AG04450 (cell line): ENCODE results near the gene HBEGF. TPM values are rescaled to one million over a fixed set of nuclear protein-coding genes. Genes with fewer than 3 reads are reported as not detected.

Experiments
- CTCF ChIA-PET: fragments of 300-600, 350-600 bp; formaldehyde crosslinking; extraction: SDS; loops from one replicate; lab custom pipeline; 2022; ENCODE audit warnings: antibody characterized with exemption, inconsistent platforms; lab: Charles Lee
- POLR2A ChIA-PET: fragments of 350-600 bp; formaldehyde crosslinking; extraction: SDS; loops from one replicate; lab custom pipeline; 2021; ENCODE audit warnings: antibody characterized with exemption, inconsistent platforms; lab: Yijun Ruan, JAX
- DNase-seq: peaks from one replicate; pipeline ENCODE4 v3.0.0-alpha.2; 2011; ENCODE audit warnings: low read depth, low spot score
- H3K27ac ChIP-seq: one replicate; pipeline ENCODE4 v1.5.1; 2012; ENCODE audit warnings: low read depth, low read length, control low read depth
- H3K27me3 ChIP-seq: one replicate; pipeline ENCODE4 v1.6.0; 2012; ENCODE audit warnings: low read length; ENCODE audit not compliant: control insufficient read depth, insufficient read depth
- H3K4me3 ChIP-seq: 2 replicates; pipeline ENCODE4 v1.5.1; 2011; ENCODE audit warnings: mild to moderate bottlenecking, low read depth, low read length, control low read depth
- H3K9me3 ChIP-seq: 2 replicates; pipeline ENCODE4 v1.5.1; 2012; ENCODE audit warnings: low read length; ENCODE audit not compliant: control insufficient read depth, insufficient read depth
- polyA plus RNA-seq: library from polyadenylated mRNA; depleted of rRNA; stranded (reverse); fragments of >200 nt; gene quantifications from 2 replicates; pipeline ENCODE4 v1.2.3, GENCODE V29; 2011
- TF ChIP-seq, protein P1 (sequence below): IDR thresholded peaks from 2 replicates; pipeline ENCODE4 v1.5.1; 2011; ENCODE audit warnings: low read depth, low read length, control low read depth, inconsistent platforms

Gene HBEGF
- polyA plus RNA-seq, 1 experiment = 7.0 TPM

DNA sequence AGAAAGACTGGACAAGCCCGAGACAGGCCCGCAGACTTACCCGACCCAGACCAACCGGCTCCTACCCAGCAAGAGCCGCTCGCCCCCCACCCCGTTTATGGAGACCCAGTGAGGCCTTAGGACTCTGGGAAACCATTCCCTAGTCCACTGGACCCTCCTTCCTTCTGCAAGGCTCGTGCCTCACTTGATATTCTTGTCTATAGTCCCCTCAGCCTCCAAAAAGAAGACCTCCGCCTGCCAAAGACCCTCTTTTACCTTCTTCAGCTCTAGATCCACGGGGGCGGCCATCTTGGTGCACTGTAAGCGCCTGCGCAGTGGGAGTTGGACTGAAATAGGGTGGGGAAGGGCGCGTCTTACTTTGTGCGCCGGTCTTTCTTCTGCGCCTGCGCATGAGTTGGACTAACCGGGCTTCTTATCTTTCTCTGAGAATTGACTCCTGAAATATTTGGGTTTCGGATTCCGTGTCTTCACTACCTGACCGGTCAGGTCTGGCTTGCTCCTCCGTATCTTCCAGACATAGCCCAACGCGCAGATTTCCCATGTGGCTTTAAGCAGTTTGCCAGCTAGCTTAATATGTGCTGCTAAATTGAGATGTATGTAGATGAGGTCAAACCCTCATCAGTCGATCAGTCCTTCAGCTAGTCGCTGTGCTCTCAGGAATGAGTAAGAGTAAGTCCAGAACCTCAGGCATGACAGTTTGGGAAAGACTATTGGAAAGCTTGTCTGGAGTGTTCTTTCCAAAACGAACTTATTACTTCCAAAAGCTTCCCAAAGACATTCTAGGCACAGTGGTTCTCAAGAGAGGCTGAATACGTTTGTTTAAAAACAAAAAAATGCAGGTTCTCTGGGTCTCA lies 43.4 kb downstream of the HBEGF start, which contains the start of gene PFDN1:
TSS of gene PFDN1 (minus strand) at position 316 of the 854 bp plus-strand sequence. CDS start at position 288, 28 bp downstream.
- TF ChIP-seq, protein P1, sequence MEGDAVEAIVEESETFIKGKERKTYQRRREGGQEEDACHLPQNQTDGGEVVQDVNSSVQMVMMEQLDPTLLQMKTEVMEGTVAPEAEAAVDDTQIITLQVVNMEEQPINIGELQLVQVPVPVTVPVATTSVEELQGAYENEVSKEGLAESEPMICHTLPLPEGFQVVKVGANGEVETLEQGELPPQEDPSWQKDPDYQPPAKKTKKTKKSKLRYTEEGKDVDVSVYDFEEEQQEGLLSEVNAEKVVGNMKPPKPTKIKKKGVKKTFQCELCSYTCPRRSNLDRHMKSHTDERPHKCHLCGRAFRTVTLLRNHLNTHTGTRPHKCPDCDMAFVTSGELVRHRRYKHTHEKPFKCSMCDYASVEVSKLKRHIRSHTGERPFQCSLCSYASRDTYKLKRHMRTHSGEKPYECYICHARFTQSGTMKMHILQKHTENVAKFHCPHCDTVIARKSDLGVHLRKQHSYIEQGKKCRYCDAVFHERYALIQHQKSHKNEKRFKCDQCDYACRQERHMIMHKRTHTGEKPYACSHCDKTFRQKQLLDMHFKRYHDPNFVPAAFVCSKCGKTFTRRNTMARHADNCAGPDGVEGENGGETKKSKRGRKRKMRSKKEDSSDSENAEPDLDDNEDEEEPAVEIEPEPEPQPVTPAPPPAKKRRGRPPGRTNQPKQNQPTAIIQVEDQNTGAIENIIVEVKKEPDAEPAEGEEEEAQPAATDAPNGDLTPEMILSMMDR = no peak
- ChIA-PET CTCF (interaction anchor here (1.2 to 1.6 kb wide), 4 partner anchors 9 to 59 kb away, joined by 4 to 8 read pairs (median 6); partner anchors contain the start of gene HBEGF), POLR2A (interaction anchor here (0.5 to 1.6 kb wide), 7 partner anchors 9 to 618 kb away, joined by 3 to 12 read pairs (median 4); partner anchors contain the start of gene HBEGF)
- Histone ChIP-seq H3K4me3 (peak within 1 kb of the TSS; percentile 98), H3K27ac (peak within 1 kb of the TSS; percentile 57), H3K9me3 (no peaks in the 10 kb centered on the region), H3K27me3 (no peaks in the 10 kb centered on the region)
- DNase-seq = peak; percentile 90

DNA sequence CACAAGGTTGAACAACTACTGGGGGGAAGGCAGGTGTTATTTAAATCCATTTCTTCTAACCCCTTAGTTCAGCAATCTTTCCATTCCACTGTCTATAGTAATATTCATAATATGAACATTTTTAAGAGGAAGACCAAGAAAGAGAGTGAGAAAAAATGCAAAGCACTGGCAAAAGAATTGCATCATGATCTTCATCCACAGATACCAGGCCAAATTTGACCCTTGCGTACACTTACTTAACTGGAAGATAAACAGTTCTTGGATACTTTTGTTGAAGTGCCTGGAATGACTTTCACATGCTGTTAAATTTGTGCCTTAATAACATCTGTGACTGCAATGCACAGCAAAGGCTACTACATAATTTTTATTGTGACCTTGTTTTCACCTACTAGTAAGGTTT lies 45.3 kb downstream of the HBEGF start:
- ChIA-PET POLR2A (no interaction called here), CTCF (no interaction called here)
- no peak for DNase-seq
- no peak overlapping the region for H3K27ac ChIP-seq
- H3K27me3 ChIP-seq = no peaks in the 10 kb centered on the region
- H3K4me3 ChIP-seq = peak overlapping the region; percentile 5; the same call in 1 of the 2 replicates
- TF ChIP-seq, protein P1 = no peak
- H3K9me3 ChIP-seq = no peaks in the 10 kb centered on the region

DNA sequence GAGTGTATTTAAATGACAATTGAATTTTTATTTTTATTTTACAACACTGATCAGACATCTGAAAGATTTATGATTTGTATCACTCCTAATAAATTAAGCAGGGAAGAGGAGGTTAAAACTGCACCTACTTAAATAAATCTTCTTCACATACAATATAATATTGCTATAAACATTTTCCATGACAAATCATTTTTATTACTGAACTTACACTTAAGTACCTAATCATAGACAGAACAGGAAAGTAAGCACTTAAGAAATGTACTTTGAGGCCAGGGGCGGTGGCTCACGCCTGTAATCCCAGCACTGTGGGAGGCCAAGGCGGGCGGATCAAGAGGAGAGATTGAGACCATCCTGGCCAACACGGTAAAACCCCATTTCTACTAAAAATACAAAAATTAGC lies 47.3 kb downstream of the HBEGF start:
- ChIA-PET CTCF (interaction anchor here (1.9 kb wide), 1 partner anchor 55 kb away, joined by 5 read pairs; no protein-coding TSS in a partner anchor), POLR2A (no interaction called here)
- DNase-seq = no peak
- no peak overlapping the region for H3K4me3 ChIP-seq
- no peaks in the 10 kb centered on the region for H3K9me3 ChIP-seq
- no peak overlapping the region for H3K27ac ChIP-seq
- TF ChIP-seq, protein P1 = no peak
- H3K27me3 ChIP-seq = no peaks in the 10 kb centered on the region

DNA sequence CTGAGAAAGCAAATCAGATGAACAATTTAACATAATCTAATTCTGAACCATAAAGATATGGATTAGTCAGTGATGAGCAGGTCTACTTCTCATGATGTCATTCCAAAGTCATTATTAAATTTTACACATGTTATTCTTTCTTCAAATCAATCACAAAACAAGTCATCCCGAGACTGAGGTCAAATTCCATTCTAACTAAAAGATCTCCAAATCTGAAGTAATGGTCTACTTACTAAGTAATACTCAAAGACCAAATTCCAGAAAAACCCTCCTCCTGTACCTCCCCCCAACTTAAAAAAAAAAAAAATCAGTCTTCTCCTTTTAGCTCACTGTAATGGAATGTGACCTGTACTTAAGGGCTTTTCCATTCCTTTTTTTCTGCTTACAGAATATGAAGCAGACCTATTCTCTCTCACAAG lies 48.2 kb downstream of the HBEGF start:
- Histone ChIP-seq H3K4me3 (no peak overlapping the region), H3K27me3 (no peaks in the 10 kb centered on the region), H3K9me3 (no peaks in the 10 kb centered on the region), H3K27ac (no peak overlapping the region)
- ChIA-PET POLR2A (interaction anchor here (1.2 kb wide), 1 partner anchor 25 kb away, joined by 3 read pairs; no protein-coding TSS in a partner anchor), CTCF (interaction anchor here (0.6 to 1.9 kb wide), 5 partner anchors 48 to 61 kb away, joined by 3 to 11 read pairs (median 4); partner anchors contain the start of gene HBEGF)
- DNase-seq = no peak
- TF ChIP-seq, protein P1 = no peak
